HEK293 (cell line): ENCODE results near the gene FOXD1.

Experiments
- CTCF ChIA-PET: fragments of 350-600 bp; formaldehyde crosslinking; extraction: SDS; loops from one replicate; lab custom pipeline; 2021; ENCODE audit warnings: antibody characterized with exemption; lab: Yijun Ruan, JAX
- POLR2A ChIA-PET: fragments of 300-600 bp; formaldehyde crosslinking; extraction: SDS; loops from one replicate; lab custom pipeline; 2020; ENCODE audit warnings: antibody characterized with exemption, inconsistent platforms; lab: Yijun Ruan, JAX
- H3K27ac ChIP-seq: fragments of 200-500 bp; sonication (Bioruptor generic); 2 replicates; pipeline ENCODE4 v1.5.1; 2014; ENCODE audit warnings: low read depth, low read length, control low read depth, inconsistent platforms; ENCODE audit errors: extremely low read depth
- H3K36me3 ChIP-seq, 2 experiments: fragments of 200-500 bp in 1 of 2; sonication (Bioruptor generic) in 1 of 2; 1 replicate in 1 of 2; 2 replicates in 1 of 2; pipeline ENCODE4 v1.5.1; 2014 to 2017; ENCODE audit warnings: inconsistent platforms in 2 of 2, low read length in 2 of 2; ENCODE audit not compliant: control insufficient read depth in 2 of 2, insufficient read depth in 1 of 2
- H3K4me1 ChIP-seq: fragments of 200-500 bp; sonication (Bioruptor generic); 2 replicates; pipeline ENCODE4 v1.5.1; 2014; ENCODE audit warnings: mild to moderate bottlenecking, low read length, inconsistent platforms; ENCODE audit not compliant: control insufficient read depth, insufficient read depth
- H3K4me3 ChIP-seq: 2 replicates; pipeline ENCODE4 v1.5.1; 2011; ENCODE audit warnings: low read depth, mild to moderate bottlenecking, control low read depth, low read length, moderate library complexity
- H3K9me3 ChIP-seq: fragments of 200-500 bp; sonication (Bioruptor generic); 2 replicates; pipeline ENCODE4 v1.5.1; 2014; ENCODE audit warnings: low read depth, low read length, inconsistent platforms; ENCODE audit not compliant: control insufficient read depth, insufficient read depth
- AEBP2 ChIP-seq: fragments of 450-650 bp; formaldehyde crosslinking; IDR thresholded peaks from 2 replicates; pipeline ENCODE4 v1.5.1; 2016; ENCODE audit warnings: missing biosample characterization, missing genetic modification characterization, borderline replicate concordance
- GLIS1 ChIP-seq: fragments of 450-650 bp; formaldehyde crosslinking; IDR thresholded peaks from 2 replicates; pipeline ENCODE4 v1.5.1; 2016; ENCODE audit warnings: missing biosample characterization, missing genetic modification characterization
- PRDM1 ChIP-seq: fragments of 450-650 bp; formaldehyde crosslinking; IDR thresholded peaks from 2 replicates; pipeline ENCODE4; 2016; ENCODE audit warnings: missing biosample characterization, missing genetic modification characterization
- SALL2 ChIP-seq: fragments of 450-650 bp; formaldehyde crosslinking; IDR thresholded peaks from 2 replicates; pipeline ENCODE4 v1.5.0; 2017; ENCODE audit warnings: missing biosample characterization, mild to moderate bottlenecking, missing genetic modification characterization, borderline replicate concordance
- SP3 ChIP-seq: fragments of 450-650 bp; formaldehyde crosslinking; IDR thresholded peaks from 2 replicates; pipeline ENCODE4 v1.5.1; 2016; ENCODE audit warnings: missing biosample characterization, missing genetic modification characterization
- SP7 ChIP-seq: fragments of 450-650 bp; formaldehyde crosslinking; IDR thresholded peaks from 2 replicates; pipeline ENCODE4 v1.5.1; 2016; ENCODE audit warnings: missing biosample characterization, missing genetic modification characterization
- WT1 ChIP-seq: fragments of 450-650 bp; formaldehyde crosslinking; IDR thresholded peaks from 2 replicates; pipeline ENCODE4 v1.5.1; 2016; ENCODE audit warnings: missing biosample characterization, missing genetic modification characterization
- YY1 ChIP-seq: fragments of 450-650 bp; formaldehyde crosslinking; IDR thresholded peaks from 2 replicates; pipeline ENCODE4 v1.5.1; 2018; ENCODE audit warnings: missing biosample characterization, missing genetic modification characterization
- ZBTB26 ChIP-seq: fragments of 450-650 bp; formaldehyde crosslinking; optimal IDR thresholded peaks from 2 replicates; pipeline ENCODE3; 2016; ENCODE audit warnings: missing biosample characterization, mild to moderate bottlenecking, missing genetic modification characterization
- ZBTB8A ChIP-seq: fragments of 450-650 bp; formaldehyde crosslinking; IDR thresholded peaks from 2 replicates; pipeline ENCODE4 v1.5.1; 2016; ENCODE audit warnings: missing biosample characterization, missing genetic modification characterization
- ZFHX2 ChIP-seq: fragments of 450-650 bp; formaldehyde crosslinking; conservative IDR thresholded peaks from 2 replicates; pipeline ENCODE4 v1.5.1; 2016; ENCODE audit warnings: missing biosample characterization, missing genetic modification characterization
- ZNF114 ChIP-seq: fragments of 450-650 bp; formaldehyde crosslinking; IDR thresholded peaks from 2 replicates; pipeline ENCODE4 v1.5.0; 2017; ENCODE audit warnings: missing biosample characterization, missing genetic modification characterization
- ZNF2 ChIP-seq: fragments of 450-650 bp; formaldehyde crosslinking; IDR thresholded peaks from 2 replicates; pipeline ENCODE4 v1.5.1; 2016; ENCODE audit warnings: missing biosample characterization, missing genetic modification characterization
- ZNF202 ChIP-seq: fragments of 450-650 bp; formaldehyde crosslinking; IDR thresholded peaks from 2 replicates; pipeline ENCODE4 v1.5.1; 2016; ENCODE audit warnings: missing biosample characterization, missing genetic modification characterization, borderline replicate concordance
- ZNF211 ChIP-seq: fragments of 450-650 bp; formaldehyde crosslinking; IDR thresholded peaks from 2 replicates; pipeline ENCODE4 v1.5.1; 2016; ENCODE audit warnings: low read depth, missing biosample characterization, missing genetic modification characterization
- ZNF335 ChIP-seq: fragments of 450-650 bp; formaldehyde crosslinking; conservative IDR thresholded peaks from 2 replicates; pipeline ENCODE4 v1.5.1; 2016; ENCODE audit warnings: missing biosample characterization, missing genetic modification characterization
- ZNF391 ChIP-seq: fragments of 450-650 bp; formaldehyde crosslinking; IDR thresholded peaks from 2 replicates; pipeline ENCODE4 v1.5.1; 2016; ENCODE audit warnings: low read depth, missing biosample characterization, missing genetic modification characterization, borderline replicate concordance
- ZNF501 ChIP-seq: fragments of 450-650 bp; formaldehyde crosslinking; IDR thresholded peaks from 2 replicates; pipeline ENCODE4 v1.5.1; 2016; ENCODE audit warnings: missing biosample characterization, missing genetic modification characterization
- ZNF518A ChIP-seq: fragments of 450-650 bp; formaldehyde crosslinking; conservative IDR thresholded peaks from 2 replicates; pipeline ENCODE4 v1.5.1; 2016; ENCODE audit warnings: low read depth, missing biosample characterization, missing genetic modification characterization
- ZNF558 ChIP-seq: fragments of 450-650 bp; formaldehyde crosslinking; IDR thresholded peaks from 2 replicates; pipeline ENCODE4 v1.5.1; 2016; ENCODE audit warnings: missing biosample characterization, missing genetic modification characterization
- ZNF654 ChIP-seq: fragments of 450-650 bp; formaldehyde crosslinking; IDR thresholded peaks from 2 replicates; pipeline ENCODE4 v1.5.1; 2016; ENCODE audit warnings: low read depth, missing biosample characterization, missing genetic modification characterization
- ZSCAN30 ChIP-seq: fragments of 450-650 bp; IDR thresholded peaks from 2 replicates; pipeline ENCODE4 v1.5.1; 2018; ENCODE audit warnings: missing biosample characterization, mild to moderate bottlenecking, missing genetic modification characterization, moderate library complexity
- ZXDB ChIP-seq: fragments of 450-650 bp; formaldehyde crosslinking; IDR thresholded peaks from 2 replicates; pipeline ENCODE4 v1.5.1; 2016; ENCODE audit warnings: missing biosample characterization, missing genetic modification characterization

FOXD1 gene

GRCh38 chr5:73451224-73452130, 2.9 kb upstream of the FOXD1 start (continued):
- TF ChIP-seq ZSCAN30 (tag by site-specific recombination) (peak; percentile 89), SP7 (peak; percentile 29; the same call in 1 of the 2 replicates), GLIS1 (tag by site-specific recombination) (0 out of 2 replicates have a peak, but pooled peaks have one; percentile 34), ZBTB26 (peak; percentile 85), WT1 (no peak), SP3 (tag by site-specific recombination) (no peak), ZXDB (tag by site-specific recombination) (peak; percentile 48; the same call in 1 of the 2 replicates), ZNF391 (tag by site-specific recombination) (peak; percentile 60; the same call in 1 of the 2 replicates), ZNF202 (tag by site-specific recombination) (no peak), ZNF518A (tag by site-specific recombination) (no peak), ZFHX2 (peak; percentile 90), ZNF654 (tag by site-specific recombination) (peak; percentile 22), SALL2 (tag by site-specific recombination) (no peak), YY1 (tag by site-specific recombination) (0 out of 2 replicates have a peak, but pooled peaks have one; percentile 30), ZNF501 (tag by site-specific recombination) (peak; percentile 62; the same call in 1 of the 2 replicates), ZNF335 (peak; percentile 48), ZNF2 (peak; percentile 87), ZNF211 (no peak), ZBTB8A (peak; percentile 91), ZNF558 (no peak), ZNF114 (tag by site-specific recombination) (no peak), PRDM1 (no peak)

GRCh38 chr5:73450672-73451223, 2.2 kb upstream of the FOXD1 start:
- H3K4me1 ChIP-seq: no peaks in the 10 kb centered on the region
- H3K9me3 ChIP-seq: no peaks in the 10 kb centered on the region
- H3K27ac ChIP-seq: peak overlapping the region; percentile 39; the same call in 1 of the 2 replicates
- CTCF ChIA-PET: interaction anchor here (0.6 to 5.1 kb wide), 35 partner anchors 9 to 529 kb away, joined by 3 to 56 read pairs (median 4); no protein-coding TSS in a partner anchor
- POLR2A ChIA-PET: no interaction called here
- no peak for TF ChIP-seq AEBP2 (tag by site-specific recombination)
- TF ChIP-seq PRDM1: peak; percentile 47; the same call in 1 of the 2 replicates
- no peaks in the 10 kb centered on the region for H3K36me3 ChIP-seq
- peak overlapping the region; percentile 43 for H3K4me3 ChIP-seq
